GM12891 (cell line): ENCODE data around the gene TAOK1.

Experiments
- POLR2A ChIP-seq: IDR thresholded peaks from 2 replicates; pipeline ENCODE4 v1.6.1; 2011; ENCODE audit warnings: low read depth, low read length, control low read depth
- POLR2AphosphoS5 ChIP-seq: IDR thresholded peaks from 2 replicates; pipeline ENCODE4 v1.6.1; 2011; ENCODE audit warnings: low read depth, low read length, control low read depth

DNA sequence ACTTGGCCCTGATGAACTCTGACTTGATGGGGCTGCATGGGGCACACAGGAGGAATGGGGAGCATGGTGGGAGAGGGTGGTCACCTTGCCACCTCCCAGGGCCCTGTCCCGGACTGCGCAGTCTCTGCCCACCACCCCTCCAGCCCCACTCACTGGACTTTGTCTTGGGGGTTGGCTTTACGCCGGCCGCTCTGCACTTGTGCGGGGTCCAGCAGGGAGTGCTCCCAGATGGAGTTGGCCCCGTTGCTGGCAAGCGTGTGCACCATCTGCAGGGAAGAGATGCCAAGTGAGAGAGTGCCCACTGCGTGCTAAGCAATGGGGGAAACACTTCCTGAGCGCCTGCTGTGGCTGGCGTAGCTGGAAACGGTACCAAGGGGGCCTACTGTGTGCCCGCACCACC, 192.6 kb downstream of the TAOK1 start:
- TF ChIP-seq POLR2A = no peak
- no peak for TF ChIP-seq POLR2AphosphoS5
